Measurements from ENCODE around the gene BPIFA2.

DNA sequence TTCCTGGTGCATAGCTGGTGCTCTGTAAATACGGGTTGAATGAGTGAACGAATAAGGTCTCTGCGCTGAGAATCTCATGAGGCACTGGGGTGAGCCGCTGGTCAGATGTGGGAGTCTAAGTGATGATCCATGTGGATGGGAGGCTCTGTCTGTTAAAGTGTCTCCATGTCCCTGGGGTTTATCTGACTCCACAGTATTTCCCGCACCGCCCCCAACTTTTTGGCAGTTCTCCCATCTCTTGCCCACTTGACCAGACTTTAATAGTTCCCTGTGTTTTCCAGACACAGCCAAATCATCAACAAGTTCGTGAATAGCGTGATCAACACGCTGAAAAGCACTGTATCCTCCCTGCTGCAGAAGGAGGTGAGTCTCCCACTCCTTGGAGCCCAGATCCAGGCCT, 9.9 kb downstream of the BPIFA2 start:
- no peak for TF ChIP-seq EZH2phosphoT487 (IDR thresholded peaks at IDR 0.05; ENCODE audit: borderline replicate concordance)
- TF ChIP-seq, protein P1, sequence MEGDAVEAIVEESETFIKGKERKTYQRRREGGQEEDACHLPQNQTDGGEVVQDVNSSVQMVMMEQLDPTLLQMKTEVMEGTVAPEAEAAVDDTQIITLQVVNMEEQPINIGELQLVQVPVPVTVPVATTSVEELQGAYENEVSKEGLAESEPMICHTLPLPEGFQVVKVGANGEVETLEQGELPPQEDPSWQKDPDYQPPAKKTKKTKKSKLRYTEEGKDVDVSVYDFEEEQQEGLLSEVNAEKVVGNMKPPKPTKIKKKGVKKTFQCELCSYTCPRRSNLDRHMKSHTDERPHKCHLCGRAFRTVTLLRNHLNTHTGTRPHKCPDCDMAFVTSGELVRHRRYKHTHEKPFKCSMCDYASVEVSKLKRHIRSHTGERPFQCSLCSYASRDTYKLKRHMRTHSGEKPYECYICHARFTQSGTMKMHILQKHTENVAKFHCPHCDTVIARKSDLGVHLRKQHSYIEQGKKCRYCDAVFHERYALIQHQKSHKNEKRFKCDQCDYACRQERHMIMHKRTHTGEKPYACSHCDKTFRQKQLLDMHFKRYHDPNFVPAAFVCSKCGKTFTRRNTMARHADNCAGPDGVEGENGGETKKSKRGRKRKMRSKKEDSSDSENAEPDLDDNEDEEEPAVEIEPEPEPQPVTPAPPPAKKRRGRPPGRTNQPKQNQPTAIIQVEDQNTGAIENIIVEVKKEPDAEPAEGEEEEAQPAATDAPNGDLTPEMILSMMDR (conservative IDR thresholded peaks at IDR 0.05; ENCODE audit: low read length) = no peak

Data from Loucy (cell line).